ENCODE measurements around the gene PDILT. TPM values are rescaled to one million over a fixed set of nuclear protein-coding genes. Genes with fewer than 3 reads are reported as not detected.
"Not testable (repeated sequence)": the region's sequence is repeated elsewhere in the genome, so short reads cannot be mapped to it uniquely, and the experiment has no call there.

Gene PDILT
- total RNA-seq, 1 experiment from 2014 or later = not detected

DNA sequence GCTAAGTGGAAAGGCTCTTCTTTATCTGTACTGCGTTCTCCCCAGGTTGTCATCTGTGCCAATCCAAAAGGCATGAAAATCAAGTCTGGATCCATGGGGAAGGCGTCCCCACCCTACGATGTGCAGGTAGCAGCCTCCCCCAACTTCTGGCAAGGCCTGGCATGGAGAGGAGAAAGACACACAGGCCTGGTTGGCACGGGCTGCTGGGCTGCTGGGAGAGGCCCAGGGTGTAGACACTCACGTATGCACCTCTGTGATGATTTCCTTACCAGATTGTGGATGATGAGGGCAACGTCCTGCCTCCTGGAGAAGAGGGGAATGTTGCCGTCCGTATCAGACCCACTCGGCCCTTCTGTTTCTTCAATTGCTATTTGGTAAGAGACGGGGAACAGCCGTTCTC lies 26.4 kb upstream of the PDILT start:
- no CpG with 5 or more reads among the region's 11 CpGs for WGBS (ENCODE audit: extremely low coverage, insufficient read length, low lambda C conversion rate)
- Histone ChIP-seq H2BK12ac (ENCODE audit: insufficient read length, low read depth, low read length) (no peak overlapping the region), H4K20me1 (ENCODE audit: control insufficient read depth, insufficient read depth, insufficient read length) (no peaks in the 10 kb centered on the region), H4K8ac (replicated peaks; ENCODE audit: insufficient read length, low read depth, low read length) (no peak overlapping the region), H3K79me1 (ENCODE audit: insufficient read depth, low read depth, low read length, poor library complexity, severe bottlenecking) (no peaks in the 10 kb centered on the region), H3K56ac (ENCODE audit: insufficient read length, low read depth, low read length) (no peak overlapping the region), H4K91ac (ENCODE audit: insufficient read length, low read depth, low read length) (no peak overlapping the region), H3K4ac (ENCODE audit: low read depth, low read length) (no peak overlapping the region), H2BK15ac (ENCODE audit: low read depth, low read length) (no peak overlapping the region), H2AK5ac (ENCODE audit: insufficient read length, low read length) (no peak overlapping the region), H4K5ac (ENCODE audit: insufficient read length, low read depth, low read length) (no peak overlapping the region), H3K79me2 (ENCODE audit: insufficient read depth, low read length) (no peaks in the 10 kb centered on the region), H3K4me2 (ENCODE audit: insufficient read depth, insufficient read length, low read length) (no peak overlapping the region), H3K23ac (ENCODE audit: insufficient read length, low read depth, low read length) (no peak overlapping the region), H2AFZ (ENCODE audit: low read length) (no peak overlapping the region), H3K9ac (ENCODE audit: extremely low read depth, insufficient read length, low read length) (no peak overlapping the region), H3K23me2 (ENCODE audit: insufficient read length, low read depth, low read length, poor library complexity, severe bottlenecking) (no peaks in the 10 kb centered on the region), H3K14ac (ENCODE audit: insufficient read depth, low read length) (no peak overlapping the region), H3K18ac (ENCODE audit: insufficient read length, low read depth, low read length) (no peak overlapping the region), H2BK5ac (ENCODE audit: insufficient read length, low read length) (no peak overlapping the region), H3K9me3 (ENCODE audit: control insufficient read depth, low read depth, low read length) (no peaks in the 10 kb centered on the region), H2BK120ac (ENCODE audit: low read depth, low read length, poor library complexity, severe bottlenecking) (no peak overlapping the region), H3K27me3 (ENCODE audit: insufficient read depth, low read length) (no peaks in the 10 kb centered on the region), H3T11ph (ENCODE audit: low read length) (no peak overlapping the region), H3K4me1 (ENCODE audit: insufficient read depth, low read length) (no peaks in the 10 kb centered on the region), H3K27ac (ENCODE audit: insufficient read length, low read depth, low read length) (no peak overlapping the region), H2BK20ac (ENCODE audit: low read depth, low read length, poor library complexity, severe bottlenecking) (no peak overlapping the region)
- no peaks in the 10 kb centered on the region for H3K36me3 Mint-ChIP-seq (ENCODE audit: insufficient read depth in 1 of 3, low read depth in 3 of 3)
- H3K4me3 Mint-ChIP-seq = no peak overlapping the region
- no peaks in the 10 kb centered on the region for H3K27me3 Mint-ChIP-seq (ENCODE audit: low read depth)
- H3K27ac Mint-ChIP-seq = no peak overlapping the region
- H3K4me1 Mint-ChIP-seq = no peaks in the 10 kb centered on the region
- peaks cover 10 to 33% of the 10 kb centered on the region in 2 experiments; a peak in 3 of 5 replicates for H3K9me3 Mint-ChIP-seq
- TF ChIP-seq, protein P1, sequence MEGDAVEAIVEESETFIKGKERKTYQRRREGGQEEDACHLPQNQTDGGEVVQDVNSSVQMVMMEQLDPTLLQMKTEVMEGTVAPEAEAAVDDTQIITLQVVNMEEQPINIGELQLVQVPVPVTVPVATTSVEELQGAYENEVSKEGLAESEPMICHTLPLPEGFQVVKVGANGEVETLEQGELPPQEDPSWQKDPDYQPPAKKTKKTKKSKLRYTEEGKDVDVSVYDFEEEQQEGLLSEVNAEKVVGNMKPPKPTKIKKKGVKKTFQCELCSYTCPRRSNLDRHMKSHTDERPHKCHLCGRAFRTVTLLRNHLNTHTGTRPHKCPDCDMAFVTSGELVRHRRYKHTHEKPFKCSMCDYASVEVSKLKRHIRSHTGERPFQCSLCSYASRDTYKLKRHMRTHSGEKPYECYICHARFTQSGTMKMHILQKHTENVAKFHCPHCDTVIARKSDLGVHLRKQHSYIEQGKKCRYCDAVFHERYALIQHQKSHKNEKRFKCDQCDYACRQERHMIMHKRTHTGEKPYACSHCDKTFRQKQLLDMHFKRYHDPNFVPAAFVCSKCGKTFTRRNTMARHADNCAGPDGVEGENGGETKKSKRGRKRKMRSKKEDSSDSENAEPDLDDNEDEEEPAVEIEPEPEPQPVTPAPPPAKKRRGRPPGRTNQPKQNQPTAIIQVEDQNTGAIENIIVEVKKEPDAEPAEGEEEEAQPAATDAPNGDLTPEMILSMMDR (conservative IDR thresholded peaks at IDR 0.05) = no peak
- DNase-seq = no peak

DNA sequence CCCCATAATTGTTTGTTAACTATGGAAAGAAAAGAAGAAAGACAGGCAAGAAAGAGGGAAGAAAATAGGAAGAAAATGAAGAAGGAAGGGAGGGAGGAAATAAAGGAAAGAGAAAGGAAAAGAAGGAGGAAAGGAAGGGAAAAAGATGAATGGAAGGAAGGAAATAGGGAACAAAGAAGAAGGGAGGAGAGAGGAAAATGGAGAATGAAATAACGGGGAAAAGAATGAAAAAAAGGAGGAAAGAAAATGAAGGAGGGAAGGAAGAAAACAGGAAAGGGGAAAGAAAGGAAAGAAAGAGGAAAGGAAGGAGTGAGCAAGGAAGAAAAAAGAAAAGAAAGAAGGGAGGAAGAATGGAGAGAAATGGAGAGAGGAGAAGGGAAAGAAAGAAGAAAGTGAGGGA lies 25.9 kb upstream of the PDILT start:
- not testable (repeated sequence) for H3K27ac ChIP-seq (ENCODE audit: insufficient read length, low read depth, low read length); H3K27me3 Mint-ChIP-seq (ENCODE audit: low read depth); H3T11ph ChIP-seq (ENCODE audit: low read length); H3K4me2 ChIP-seq (ENCODE audit: insufficient read depth, insufficient read length, low read length); H3K27me3 ChIP-seq (ENCODE audit: insufficient read depth, low read length); H2BK5ac ChIP-seq (ENCODE audit: insufficient read length, low read length); H2BK120ac ChIP-seq (ENCODE audit: low read depth, low read length, poor library complexity, severe bottlenecking); H3K4me3 Mint-ChIP-seq; H4K91ac ChIP-seq (ENCODE audit: insufficient read length, low read depth, low read length); H3K4me1 ChIP-seq (ENCODE audit: insufficient read depth, low read length); H2BK20ac ChIP-seq (ENCODE audit: low read depth, low read length, poor library complexity, severe bottlenecking); H3K4me1 Mint-ChIP-seq; H3K27ac Mint-ChIP-seq; H2AFZ ChIP-seq (ENCODE audit: low read length); H3K36me3 Mint-ChIP-seq (ENCODE audit: insufficient read depth in 1 of 3, low read depth in 3 of 3); H4K8ac ChIP-seq (replicated peaks; ENCODE audit: insufficient read length, low read depth, low read length); H3K23me2 ChIP-seq (ENCODE audit: insufficient read length, low read depth, low read length, poor library complexity, severe bottlenecking); H3K23ac ChIP-seq (ENCODE audit: insufficient read length, low read depth, low read length); H2BK12ac ChIP-seq (ENCODE audit: insufficient read length, low read depth, low read length); H4K20me1 ChIP-seq (ENCODE audit: control insufficient read depth, insufficient read depth, insufficient read length); H3K79me1 ChIP-seq (ENCODE audit: insufficient read depth, low read depth, low read length, poor library complexity, severe bottlenecking); H4K5ac ChIP-seq (ENCODE audit: insufficient read length, low read depth, low read length); H3K56ac ChIP-seq (ENCODE audit: insufficient read length, low read depth, low read length); H3K9me3 ChIP-seq (ENCODE audit: control insufficient read depth, low read depth, low read length); H2BK15ac ChIP-seq (ENCODE audit: low read depth, low read length); H3K18ac ChIP-seq (ENCODE audit: insufficient read length, low read depth, low read length); H2AK5ac ChIP-seq (ENCODE audit: insufficient read length, low read length); H3K79me2 ChIP-seq (ENCODE audit: insufficient read depth, low read length); DNase-seq; H3K9ac ChIP-seq (ENCODE audit: extremely low read depth, insufficient read length, low read length); H3K14ac ChIP-seq (ENCODE audit: insufficient read depth, low read length); H3K4ac ChIP-seq (ENCODE audit: low read depth, low read length)
- peaks cover 10 to 29% of the 10 kb centered on the region in 2 experiments; a peak in 3 of 5 replicates for H3K9me3 Mint-ChIP-seq
- 100% methylated on average over 1 of the region's 1 CpG for WGBS (ENCODE audit: extremely low coverage, insufficient read length, low lambda C conversion rate)

Data from H9 (cell line).